ENCODE measurements around the gene AGAP1. TPM values are rescaled to one million over a fixed set of nuclear protein-coding genes. Genes with fewer than 3 reads are reported as not detected.

Gene AGAP1
- total RNA-seq, 1 experiment from 2014 or later = 25.8 TPM

GRCh38 chr2:235544689-235544969, 50.8 kb downstream of the AGAP1 start:
- H2BK12ac ChIP-seq (ENCODE audit: insufficient read length, low read depth, low read length) = no peak overlapping the region
- H4K5ac ChIP-seq (ENCODE audit: insufficient read length, low read depth, low read length) = no peak overlapping the region
- H4K91ac ChIP-seq (ENCODE audit: insufficient read length, low read depth, low read length) = no peak overlapping the region
- no peaks in the 10 kb centered on the region for H4K20me1 ChIP-seq (ENCODE audit: control insufficient read depth, insufficient read depth, insufficient read length)
- no peak overlapping the region for H2BK120ac ChIP-seq (ENCODE audit: low read depth, low read length, poor library complexity, severe bottlenecking)
- H3K9me3 ChIP-seq (ENCODE audit: control insufficient read depth, low read depth, low read length) = no peaks in the 10 kb centered on the region
- Mint-ChIP-seq H3K9me3 (no peaks in the 10 kb centered on the region), H3K27ac (no peak overlapping the region), H3K4me3 (no peak overlapping the region), H3K36me3 (ENCODE audit: insufficient read depth in 1 of 3, low read depth in 3 of 3) (no peaks in the 10 kb centered on the region; a peak in 1 of 7 replicates), H3K4me1 (peaks cover 38 to 47% of the 10 kb centered on the region in 2 experiments), H3K27me3 (ENCODE audit: low read depth) (no peaks in the 10 kb centered on the region)
- H2BK15ac ChIP-seq (ENCODE audit: low read depth, low read length) = no peak overlapping the region
- H2AFZ ChIP-seq (ENCODE audit: low read length) = no peak overlapping the region
- H3K27ac ChIP-seq (ENCODE audit: insufficient read length, low read depth, low read length) = no peak overlapping the region
- H3K79me2 ChIP-seq (ENCODE audit: insufficient read depth, low read length) = peaks cover 12% of the 10 kb centered on the region; the same call in 1 of the 2 replicates
- H3K4me1 ChIP-seq (ENCODE audit: insufficient read depth, low read length) = peaks cover 8% of the 10 kb centered on the region; the same call in 1 of the 2 replicates
- H3K23ac ChIP-seq (ENCODE audit: insufficient read length, low read depth, low read length) = no peak overlapping the region
- H2BK5ac ChIP-seq (ENCODE audit: insufficient read length, low read length) = no peak overlapping the region
- no peak overlapping the region for H3K56ac ChIP-seq (ENCODE audit: insufficient read length, low read depth, low read length)
- no peaks in the 10 kb centered on the region for H3K27me3 ChIP-seq (ENCODE audit: insufficient read depth, low read length)
- DNase-seq = no peak
- H3K14ac ChIP-seq (ENCODE audit: insufficient read depth, low read length) = no peak overlapping the region
- no peak for TF ChIP-seq CTCF (conservative IDR thresholded peaks at IDR 0.05)
- H3K4me2 ChIP-seq (ENCODE audit: insufficient read depth, insufficient read length, low read length) = no peak overlapping the region
- 100% methylated on average over 1 of the region's 5 CpGs for WGBS (ENCODE audit: extremely low coverage, insufficient read length, low lambda C conversion rate)
- H3K79me1 ChIP-seq (ENCODE audit: insufficient read depth, low read depth, low read length, poor library complexity, severe bottlenecking) = peaks cover 3% of the 10 kb centered on the region
- no peak overlapping the region for H3T11ph ChIP-seq (ENCODE audit: low read length)
- no peak overlapping the region for H2AK5ac ChIP-seq (ENCODE audit: insufficient read length, low read length)
- no peak overlapping the region for H3K18ac ChIP-seq (ENCODE audit: insufficient read length, low read depth, low read length)
- no peak overlapping the region for H3K4ac ChIP-seq (ENCODE audit: low read depth, low read length)
- no peak overlapping the region for H4K8ac ChIP-seq (replicated peaks; ENCODE audit: insufficient read length, low read depth, low read length)
- H3K9ac ChIP-seq (ENCODE audit: extremely low read depth, insufficient read length, low read length) = no peak overlapping the region
- no peaks in the 10 kb centered on the region for H3K23me2 ChIP-seq (ENCODE audit: insufficient read length, low read depth, low read length, poor library complexity, severe bottlenecking)
- no peak overlapping the region for H2BK20ac ChIP-seq (ENCODE audit: low read depth, low read length, poor library complexity, severe bottlenecking)

Measured in H9 (cell line).